ENCODE results near the gene RASSF4. TPM values are rescaled to one million over a fixed set of nuclear protein-coding genes. Genes with fewer than 3 reads are reported as not detected.

RASSF4 gene
- polyA plus RNA-seq, 1 donor (not counting 4 experiments of a cell fraction or from before 2014, with no cell fraction given): 0.20 TPM

DNA sequence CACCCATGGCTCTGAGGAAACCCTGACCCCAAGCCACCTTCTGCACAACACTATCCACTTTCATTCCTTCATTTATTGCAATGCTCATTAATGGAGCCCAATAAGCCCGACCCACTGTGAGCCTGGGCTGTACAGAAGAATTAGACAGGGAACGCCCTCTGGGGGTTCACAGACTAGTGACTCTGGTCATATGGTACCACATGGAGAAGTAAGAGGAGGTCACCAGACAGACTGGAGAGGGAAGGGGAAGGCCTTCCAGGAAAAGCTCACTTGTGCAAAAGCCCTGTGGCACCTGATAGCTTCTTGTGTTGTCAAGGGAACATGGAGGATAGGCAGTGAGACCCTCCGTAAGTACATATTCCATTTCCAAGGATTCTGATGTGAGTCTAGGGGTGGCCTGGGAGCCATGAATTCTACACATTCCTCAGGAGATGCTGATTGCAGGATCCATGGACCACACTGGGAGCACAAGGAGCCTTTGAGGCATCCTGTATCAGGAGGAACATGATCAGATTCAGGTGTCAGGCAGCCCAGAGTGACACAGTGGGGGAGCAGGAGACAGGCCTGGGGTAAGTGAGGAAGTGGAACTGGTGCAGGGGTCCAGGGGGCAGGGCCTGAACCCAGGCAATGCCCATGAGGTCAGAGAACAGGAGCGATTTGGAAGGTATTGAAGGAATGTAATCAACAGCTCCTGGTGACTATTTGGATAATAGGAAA is 28.5 kb upstream of the RASSF4 start:
- FAIRE-seq: no peak
- dilution Hi-C loops (cut with MboI; ENCODE audit: extremely low pct_ligation_motif_present, low sequenced_read_pairs): no loop called here

DNA sequence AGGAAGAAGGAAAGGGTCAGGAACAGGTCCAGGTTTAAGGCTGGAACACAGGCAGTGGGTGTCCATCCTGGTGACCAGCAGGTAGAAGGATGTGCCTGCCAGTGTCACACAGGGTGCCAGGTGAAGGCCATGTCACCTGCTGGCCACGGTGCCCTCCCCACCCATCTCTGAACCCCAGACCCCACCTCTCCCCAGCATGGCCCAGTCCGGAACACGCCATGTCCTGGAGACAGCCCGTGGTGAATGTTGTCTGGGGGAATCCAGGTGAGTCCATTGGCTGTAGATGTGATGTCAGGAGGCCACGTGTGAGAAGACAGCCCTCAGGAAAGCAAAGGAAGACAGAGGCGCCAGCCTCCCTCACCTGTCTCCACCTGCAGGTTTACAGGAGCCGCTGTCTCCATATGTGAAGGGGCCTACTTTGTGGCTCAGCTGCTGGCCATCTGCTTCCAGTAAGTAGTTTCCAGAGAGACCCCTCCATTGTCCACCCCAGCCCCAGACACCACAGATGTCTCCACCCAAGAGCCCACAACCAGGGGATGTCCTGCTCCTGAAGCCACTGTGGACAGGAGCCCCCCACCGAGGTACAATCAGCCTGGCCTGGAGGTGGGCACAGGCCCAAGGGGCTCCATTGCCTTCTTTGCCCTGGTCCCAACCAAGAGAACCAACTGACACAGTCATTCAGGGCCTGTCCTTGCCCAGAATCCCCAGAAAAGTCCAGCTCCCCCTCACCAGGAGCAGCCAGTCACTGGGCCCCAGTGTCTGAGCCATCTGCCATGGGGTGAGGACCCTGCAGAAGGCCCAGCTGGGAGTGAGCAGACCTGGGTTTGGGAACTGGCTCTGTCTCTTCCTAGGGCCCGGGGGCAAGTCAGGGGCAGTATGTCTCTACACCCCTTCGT is 27.7 kb upstream of the RASSF4 start:
- peaks cover 11% of the 10 kb centered on the region for H3K4me1 ChIP-seq (ENCODE audit: control insufficient read depth, extremely low read depth, insufficient read depth, low read length)
- H3K27me3 ChIP-seq (ENCODE audit: control insufficient read depth, extremely low read depth, insufficient read depth, low read length): no peaks in the 10 kb centered on the region
- DNase-seq (ENCODE audit: low read depth, low spot score) (no peak), FAIRE-seq (no peak)
- dilution Hi-C loops (cut with MboI; ENCODE audit: extremely low pct_ligation_motif_present, low sequenced_read_pairs): no loop called here
- TF ChIP-seq, protein P1, sequence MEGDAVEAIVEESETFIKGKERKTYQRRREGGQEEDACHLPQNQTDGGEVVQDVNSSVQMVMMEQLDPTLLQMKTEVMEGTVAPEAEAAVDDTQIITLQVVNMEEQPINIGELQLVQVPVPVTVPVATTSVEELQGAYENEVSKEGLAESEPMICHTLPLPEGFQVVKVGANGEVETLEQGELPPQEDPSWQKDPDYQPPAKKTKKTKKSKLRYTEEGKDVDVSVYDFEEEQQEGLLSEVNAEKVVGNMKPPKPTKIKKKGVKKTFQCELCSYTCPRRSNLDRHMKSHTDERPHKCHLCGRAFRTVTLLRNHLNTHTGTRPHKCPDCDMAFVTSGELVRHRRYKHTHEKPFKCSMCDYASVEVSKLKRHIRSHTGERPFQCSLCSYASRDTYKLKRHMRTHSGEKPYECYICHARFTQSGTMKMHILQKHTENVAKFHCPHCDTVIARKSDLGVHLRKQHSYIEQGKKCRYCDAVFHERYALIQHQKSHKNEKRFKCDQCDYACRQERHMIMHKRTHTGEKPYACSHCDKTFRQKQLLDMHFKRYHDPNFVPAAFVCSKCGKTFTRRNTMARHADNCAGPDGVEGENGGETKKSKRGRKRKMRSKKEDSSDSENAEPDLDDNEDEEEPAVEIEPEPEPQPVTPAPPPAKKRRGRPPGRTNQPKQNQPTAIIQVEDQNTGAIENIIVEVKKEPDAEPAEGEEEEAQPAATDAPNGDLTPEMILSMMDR (optimal IDR thresholded peaks at IDR 0.05 in 1 of 3, IDR thresholded peaks at IDR 0.05 in 1 of 3, conservative IDR thresholded peaks at IDR 0.05 in 1 of 3; ENCODE audit: extremely low read depth in 1 of 3, insufficient read depth in 2 of 3, low read length in 3 of 3): no peak
- TF ChIP-seq EZH2 (IDR thresholded peaks at IDR 0.05; ENCODE audit: low read length): no peak
- H2AFZ ChIP-seq (ENCODE audit: control insufficient read depth, low read length): no peak overlapping the region
- H3K9me3 ChIP-seq (ENCODE audit: control insufficient read depth, low read depth, low read length): no peaks in the 10 kb centered on the region
- no peaks in the 10 kb centered on the region for H3K79me2 ChIP-seq (ENCODE audit: control insufficient read depth, insufficient read depth, low read length)
- no peak overlapping the region for H3K9ac ChIP-seq (ENCODE audit: control insufficient read depth, extremely low read depth, insufficient read depth, low read length)
- no peak overlapping the region for H3K4me3 ChIP-seq (ENCODE audit: control insufficient read depth in 2 of 3, extremely low read depth in 1 of 3, insufficient read depth in 2 of 3, low read depth in 1 of 3, low read length in 3 of 3)
- H3K27ac ChIP-seq (ENCODE audit: control insufficient read depth, insufficient read depth, low read length): no peak overlapping the region
- no peak overlapping the region for H3K4me2 ChIP-seq (ENCODE audit: control insufficient read depth, extremely low read depth, insufficient read depth, low read depth, low read length)
- H4K20me1 ChIP-seq (ENCODE audit: control insufficient read depth, extremely low read depth, insufficient read depth, low read length): no peaks in the 10 kb centered on the region
- no peaks in the 10 kb centered on the region for H3K9me1 ChIP-seq (ENCODE audit: control insufficient read depth, extremely low read depth, insufficient read depth, low read length)
- no peaks in the 10 kb centered on the region for H3K36me3 ChIP-seq (ENCODE audit: control insufficient read depth in 2 of 2, extremely low read depth in 1 of 2, insufficient read depth in 2 of 2, low read length in 2 of 2)

More for the DNA sequence above, 28.5 kb upstream of the RASSF4 start:
- H3K9me1 ChIP-seq (ENCODE audit: control insufficient read depth, extremely low read depth, insufficient read depth, low read length): no peaks in the 10 kb centered on the region
- no peaks in the 10 kb centered on the region for H3K79me2 ChIP-seq (ENCODE audit: control insufficient read depth, insufficient read depth, low read length)
- no peaks in the 10 kb centered on the region for H3K36me3 ChIP-seq (ENCODE audit: control insufficient read depth in 2 of 2, extremely low read depth in 1 of 2, insufficient read depth in 2 of 2, low read length in 2 of 2)
- no peak overlapping the region for H3K4me3 ChIP-seq (ENCODE audit: control insufficient read depth in 2 of 3, extremely low read depth in 1 of 3, insufficient read depth in 2 of 3, low read depth in 1 of 3, low read length in 3 of 3)
- no peak for TF ChIP-seq EZH2 (IDR thresholded peaks at IDR 0.05; ENCODE audit: low read length)
- TF ChIP-seq, protein P1 (optimal IDR thresholded peaks at IDR 0.05 in 1 of 3, IDR thresholded peaks at IDR 0.05 in 1 of 3, conservative IDR thresholded peaks at IDR 0.05 in 1 of 3; ENCODE audit: extremely low read depth in 1 of 3, insufficient read depth in 2 of 3, low read length in 3 of 3): no peak
- H3K9ac ChIP-seq (ENCODE audit: control insufficient read depth, extremely low read depth, insufficient read depth, low read length): no peak overlapping the region
- no peak overlapping the region for H3K4me2 ChIP-seq (ENCODE audit: control insufficient read depth, extremely low read depth, insufficient read depth, low read depth, low read length)
- H3K27me3 ChIP-seq (ENCODE audit: control insufficient read depth, extremely low read depth, insufficient read depth, low read length): no peaks in the 10 kb centered on the region
- no peak for DNase-seq (ENCODE audit: low read depth, low spot score)
- no peak overlapping the region for H2AFZ ChIP-seq (ENCODE audit: control insufficient read depth, low read length)
- H3K27ac ChIP-seq (ENCODE audit: control insufficient read depth, insufficient read depth, low read length): no peak overlapping the region
- no peaks in the 10 kb centered on the region for H4K20me1 ChIP-seq (ENCODE audit: control insufficient read depth, extremely low read depth, insufficient read depth, low read length)
- no peaks in the 10 kb centered on the region for H3K9me3 ChIP-seq (ENCODE audit: control insufficient read depth, low read depth, low read length)
- H3K4me1 ChIP-seq (ENCODE audit: control insufficient read depth, extremely low read depth, insufficient read depth, low read length): peaks cover 10% of the 10 kb centered on the region
